Prostate gland (tissue), 2 donors: ENCODE measurements around the gene HIBADH. TPM values are rescaled to one million over a fixed set of nuclear protein-coding genes. Genes with fewer than 3 reads are reported as not detected.

Experiments
- DNase-seq: peaks from one replicate; pipeline ENCODE4 v3.0.0-alpha.2; 2019; ENCODE audit warnings: low spot score
- H3K27ac ChIP-seq, 2 donors: fragments of 200-600 bp; sonication (generic); 2 replicates each; pipeline ENCODE4 v1.5.1; 2017 to 2019
- H3K27me3 ChIP-seq: fragments of 200-600 bp; sonication (generic); replicated peaks from 2 replicates; pipeline ENCODE4 v1.5.1; 2019; ENCODE audit not compliant: insufficient read depth
- H3K36me3 ChIP-seq, 2 donors: fragments of 200-600 bp; sonication (generic); 1 replicate in 1 of 2; 2 replicates in 1 of 2; pipeline versions ENCODE4 v1.5.1 to v1.8.1; 2017 to 2019
- H3K4me1 ChIP-seq: fragments of 200-600 bp; sonication (generic); replicated peaks from 2 replicates; pipeline ENCODE4 v1.5.1; 2019
- H3K4me3 ChIP-seq, 2 donors: fragments of 200-600 bp; sonication (generic); 2 replicates each; pipeline ENCODE4 v1.5.1; 2017 to 2019
- H3K9me3 ChIP-seq: fragments of 200-600 bp; sonication (generic); 2 replicates; pipeline ENCODE4 v1.5.1; 2017
- POLR2A ChIP-seq: fragments of 450-650 bp; IDR thresholded peaks from one replicate; pipeline ENCODE4 v1.6.1; 2016; ENCODE audit warnings: antibody characterized with exemption, mild to moderate bottlenecking
- POLR2AphosphoS5 ChIP-seq: sonication (generic); formaldehyde crosslinking; IDR thresholded peaks from one replicate; pipeline ENCODE4 v1.6.1; 2017; ENCODE audit warnings: antibody characterized with exemption
- WGBS: methylation state at CpG from one replicate; pipeline ENCODE4 v1.1.5; 2018; 5-methylcytosine and 5-hydroxymethylcytosine counted together
- intact Hi-C: fragments of 100-400 bp; cut with DNase I; formaldehyde crosslinking; loops from one replicate; pipeline ENCODE4 v1.14.2; 2022
- total RNA-seq, 2 donors: library from RNA; depleted of rRNA; stranded (reverse); fragments of >200 nt; gene quantifications; one replicate each; pipeline ENCODE4 v1.1.0, GENCODE V29; 2016
- TF ChIP-seq, protein P1 (sequence below), 4 experiments: fragments of 200-600 bp in 2 of 4; fragments of 450-650 bp in 2 of 4; sonication (generic) in 2 of 4; IDR thresholded peaks; 1 replicate in 3 of 4; 2 replicates in 1 of 4; pipeline ENCODE4 v1.5.1; 2016 to 2019; ENCODE audit warnings: antibody characterized with exemption in 4 of 4, mild to moderate bottlenecking in 2 of 4, moderate library complexity in 2 of 4

The HIBADH gene
- total RNA-seq, 2 donors from 2014 or later: 78.2 to 80.5 TPM

DNA sequence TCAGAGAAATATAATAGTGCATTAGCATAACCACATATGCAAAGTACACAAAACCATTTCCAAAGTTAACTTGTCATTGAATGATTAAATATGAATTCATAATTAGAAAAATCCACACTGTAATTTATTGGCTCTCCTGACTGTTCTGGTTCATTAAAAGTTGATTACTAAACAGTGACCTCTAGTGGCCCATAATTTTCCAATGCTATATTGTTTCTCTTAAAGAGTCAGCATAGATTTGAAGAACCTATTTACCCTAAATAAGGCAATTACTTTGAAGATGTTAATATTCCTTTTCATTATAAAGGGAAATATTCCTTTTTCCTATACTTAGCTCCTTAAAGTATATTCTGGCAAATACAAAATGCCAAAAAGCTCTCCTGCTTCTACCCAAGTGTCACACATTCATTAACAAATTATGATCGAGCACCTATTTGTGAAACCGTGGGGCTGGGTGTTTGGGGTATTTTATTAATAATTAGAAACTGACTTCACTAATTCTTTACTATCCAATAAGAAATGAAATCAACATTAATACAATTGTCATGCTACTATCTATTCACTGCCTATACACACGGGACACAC lies 86.2 kb downstream of the HIBADH start:
- Histone ChIP-seq H3K27me3 (no peaks in the 10 kb centered on the region), H3K27ac (no peak overlapping the region), H3K36me3 (no peaks in the 10 kb centered on the region), H3K4me1 (no peaks in the 10 kb centered on the region), H3K9me3 (no peaks in the 10 kb centered on the region), H3K4me3 (no peak overlapping the region)
- WGBS: 86% methylated on average over 3 of the region's 3 CpGs
- DNase-seq: peak; percentile 47
- TF ChIP-seq, protein P1, sequence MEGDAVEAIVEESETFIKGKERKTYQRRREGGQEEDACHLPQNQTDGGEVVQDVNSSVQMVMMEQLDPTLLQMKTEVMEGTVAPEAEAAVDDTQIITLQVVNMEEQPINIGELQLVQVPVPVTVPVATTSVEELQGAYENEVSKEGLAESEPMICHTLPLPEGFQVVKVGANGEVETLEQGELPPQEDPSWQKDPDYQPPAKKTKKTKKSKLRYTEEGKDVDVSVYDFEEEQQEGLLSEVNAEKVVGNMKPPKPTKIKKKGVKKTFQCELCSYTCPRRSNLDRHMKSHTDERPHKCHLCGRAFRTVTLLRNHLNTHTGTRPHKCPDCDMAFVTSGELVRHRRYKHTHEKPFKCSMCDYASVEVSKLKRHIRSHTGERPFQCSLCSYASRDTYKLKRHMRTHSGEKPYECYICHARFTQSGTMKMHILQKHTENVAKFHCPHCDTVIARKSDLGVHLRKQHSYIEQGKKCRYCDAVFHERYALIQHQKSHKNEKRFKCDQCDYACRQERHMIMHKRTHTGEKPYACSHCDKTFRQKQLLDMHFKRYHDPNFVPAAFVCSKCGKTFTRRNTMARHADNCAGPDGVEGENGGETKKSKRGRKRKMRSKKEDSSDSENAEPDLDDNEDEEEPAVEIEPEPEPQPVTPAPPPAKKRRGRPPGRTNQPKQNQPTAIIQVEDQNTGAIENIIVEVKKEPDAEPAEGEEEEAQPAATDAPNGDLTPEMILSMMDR (IDR thresholded peaks at IDR 0.05): peak; percentile 33 to 77 (median 71)
- TF ChIP-seq POLR2A: no peak
- no peak for TF ChIP-seq POLR2AphosphoS5
- intact Hi-C loops: loop anchor here (5.0 to 10.0 kb wide), 3 partner anchors 346 to 518 kb away; no protein-coding TSS in a partner anchor

DNA sequence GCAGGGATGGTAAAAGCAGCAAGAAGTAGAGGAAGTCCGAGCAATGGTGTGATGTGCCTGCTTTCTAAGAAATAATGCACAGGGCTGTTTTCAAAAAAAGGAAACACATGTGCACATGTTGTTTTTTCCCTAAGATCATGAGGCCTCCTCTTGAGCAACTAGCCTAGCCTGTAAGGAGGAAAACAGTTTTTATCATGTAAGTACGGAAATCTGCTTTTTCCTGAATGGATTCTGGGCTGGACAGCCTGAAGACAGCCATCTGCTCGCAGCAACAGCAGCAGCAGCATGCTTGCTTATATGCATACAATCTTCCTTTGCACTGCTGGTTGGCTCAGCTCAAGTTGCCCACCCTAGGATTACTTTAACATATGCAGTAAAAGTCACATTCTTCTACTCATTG lies 87.1 kb downstream of the HIBADH start:
- Histone ChIP-seq H3K4me1 (no peaks in the 10 kb centered on the region), H3K27ac (no peak overlapping the region), H3K27me3 (no peaks in the 10 kb centered on the region), H3K9me3 (no peaks in the 10 kb centered on the region), H3K36me3 (no peaks in the 10 kb centered on the region), H3K4me3 (no peak overlapping the region)
- DNase-seq: no peak
- TF ChIP-seq POLR2AphosphoS5 (no peak), POLR2A (no peak)
- TF ChIP-seq, protein P1 (IDR thresholded peaks at IDR 0.05): no peak
- intact Hi-C loops: loop anchor here (2.0 to 10.0 kb wide), 4 partner anchors 341 to 519 kb away; no protein-coding TSS in a partner anchor
- WGBS: 61% methylated on average over 3 of the region's 3 CpGs

DNA sequence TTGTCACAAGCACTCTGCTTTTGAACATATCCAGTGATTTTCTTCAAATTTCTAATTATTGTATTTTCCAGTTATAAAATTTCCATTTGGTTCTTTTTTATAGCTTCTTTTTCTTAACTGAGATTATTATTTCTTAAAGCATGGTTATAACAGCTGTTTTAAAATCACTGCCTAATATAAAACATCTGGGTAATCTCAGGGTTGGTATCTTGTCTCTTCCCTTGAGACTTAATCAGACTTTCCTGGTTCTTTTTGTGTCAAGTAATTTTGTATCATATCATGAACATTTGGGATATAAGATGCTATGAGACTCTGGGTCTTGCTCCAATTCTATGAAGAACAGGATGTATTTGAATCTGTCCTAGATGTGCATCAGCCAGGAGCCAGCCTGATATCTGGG lies 93.6 kb downstream of the HIBADH start:
- DNase-seq: no peak
- Histone ChIP-seq H3K9me3 (no peaks in the 10 kb centered on the region), H3K4me3 (no peak overlapping the region), H3K4me1 (no peaks in the 10 kb centered on the region), H3K27ac (no peak overlapping the region), H3K27me3 (no peaks in the 10 kb centered on the region), H3K36me3 (no peaks in the 10 kb centered on the region)
- intact Hi-C loops: no loop called here
- TF ChIP-seq POLR2AphosphoS5: no peak
- TF ChIP-seq POLR2A: no peak
- TF ChIP-seq, protein P1 (IDR thresholded peaks at IDR 0.05): no peak

DNA sequence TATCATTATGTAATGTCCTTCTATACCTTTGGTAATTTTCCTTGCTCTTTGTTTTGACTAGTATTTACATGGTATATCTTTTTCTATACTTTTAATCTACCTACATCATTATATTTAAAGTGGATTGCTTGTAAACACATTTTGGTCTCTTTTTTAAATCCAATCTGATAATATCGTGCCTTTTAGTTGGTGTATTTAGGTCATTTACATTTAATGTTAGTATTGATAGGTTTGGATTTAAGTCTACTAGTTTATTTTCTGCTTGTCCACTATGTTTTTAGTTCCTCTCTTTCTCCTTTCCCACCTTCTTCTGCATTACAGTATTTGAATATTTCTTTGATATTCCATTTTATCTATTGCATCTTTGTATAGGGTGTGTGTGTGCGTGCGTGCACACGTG lies 95.4 kb downstream of the HIBADH start:
- Histone ChIP-seq H3K36me3 (no peaks in the 10 kb centered on the region), H3K4me1 (no peaks in the 10 kb centered on the region), H3K27ac (no peak overlapping the region), H3K27me3 (no peaks in the 10 kb centered on the region), H3K4me3 (no peak overlapping the region), H3K9me3 (no peaks in the 10 kb centered on the region)
- intact Hi-C loops: no loop called here
- TF ChIP-seq, protein P1 (IDR thresholded peaks at IDR 0.05): no peak
- TF ChIP-seq POLR2AphosphoS5: no peak
- no peak for TF ChIP-seq POLR2A
- WGBS: 98% methylated on average over 4 of the region's 4 CpGs
- DNase-seq: no peak

DNA sequence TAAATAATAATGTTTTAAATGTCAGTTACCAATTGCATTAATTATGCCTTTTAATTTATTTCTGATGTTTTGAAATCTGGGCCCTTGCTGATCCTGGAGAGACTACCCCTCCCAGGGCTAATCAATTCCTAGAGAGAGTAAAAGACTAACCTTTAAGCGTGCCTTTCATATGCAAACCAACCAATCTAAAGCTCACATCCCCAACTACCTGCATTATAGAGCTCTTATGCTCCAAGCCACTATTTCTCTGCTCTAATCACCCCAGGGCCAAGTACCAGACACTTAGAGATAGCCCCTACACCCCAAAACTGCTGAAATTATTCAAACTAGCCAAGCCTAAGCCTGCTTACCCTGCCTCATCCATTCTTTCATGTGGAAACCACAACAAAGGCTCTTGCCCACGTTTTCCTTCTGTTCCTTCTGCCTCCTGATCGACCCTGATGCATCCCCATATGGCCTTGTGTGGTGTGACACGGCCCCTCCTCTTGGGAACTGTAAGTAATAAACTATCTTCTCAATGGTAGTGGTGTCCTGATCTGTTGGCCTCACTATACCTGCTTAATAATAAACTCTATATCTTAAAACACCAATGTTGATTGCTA lies 97.7 kb downstream of the HIBADH start:
- no peaks in the 10 kb centered on the region for H3K36me3 ChIP-seq
- intact Hi-C loops: no loop called here
- no peak for DNase-seq
- H3K27ac ChIP-seq: no peak overlapping the region
- no peak for TF ChIP-seq POLR2A
- no peaks in the 10 kb centered on the region for H3K4me1 ChIP-seq
- H3K4me3 ChIP-seq: no peak overlapping the region
- H3K27me3 ChIP-seq: no peaks in the 10 kb centered on the region
- WGBS: 87% methylated on average over 4 of the region's 4 CpGs
- H3K9me3 ChIP-seq: no peaks in the 10 kb centered on the region
